ENCODE results near the gene IL3RA. TPM values are rescaled to one million over a fixed set of nuclear protein-coding genes. Genes with fewer than 3 reads are reported as not detected.

Gene IL3RA
- total RNA-seq, 1 experiment from 2014 or later: 0.27 TPM

DNA sequence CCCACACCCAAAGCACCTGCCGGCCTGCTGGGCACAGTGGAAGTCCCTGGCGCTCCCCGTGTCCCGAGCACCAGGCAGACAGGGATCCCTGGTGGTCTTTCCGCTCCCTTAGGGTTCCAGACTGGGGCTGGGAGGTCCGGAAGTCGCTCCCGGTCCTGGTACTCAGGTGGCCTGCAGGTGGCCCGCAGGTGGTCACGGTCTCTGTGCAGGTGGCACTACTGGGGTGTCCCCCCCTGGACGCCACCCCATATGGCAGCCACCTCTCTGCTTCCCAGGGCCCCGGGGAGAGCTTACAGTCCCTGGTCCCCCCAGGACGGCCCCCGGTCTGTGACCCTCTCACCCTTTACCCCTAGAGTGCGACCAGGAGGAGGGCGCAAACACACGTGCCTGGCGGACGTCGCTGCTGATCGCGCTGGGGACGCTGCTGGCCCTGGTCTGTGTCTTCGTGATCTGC lies 41.7 kb downstream of the IL3RA start:
- no peak for DNase-seq (ENCODE audit: extremely low read depth, low read depth)

DNA sequence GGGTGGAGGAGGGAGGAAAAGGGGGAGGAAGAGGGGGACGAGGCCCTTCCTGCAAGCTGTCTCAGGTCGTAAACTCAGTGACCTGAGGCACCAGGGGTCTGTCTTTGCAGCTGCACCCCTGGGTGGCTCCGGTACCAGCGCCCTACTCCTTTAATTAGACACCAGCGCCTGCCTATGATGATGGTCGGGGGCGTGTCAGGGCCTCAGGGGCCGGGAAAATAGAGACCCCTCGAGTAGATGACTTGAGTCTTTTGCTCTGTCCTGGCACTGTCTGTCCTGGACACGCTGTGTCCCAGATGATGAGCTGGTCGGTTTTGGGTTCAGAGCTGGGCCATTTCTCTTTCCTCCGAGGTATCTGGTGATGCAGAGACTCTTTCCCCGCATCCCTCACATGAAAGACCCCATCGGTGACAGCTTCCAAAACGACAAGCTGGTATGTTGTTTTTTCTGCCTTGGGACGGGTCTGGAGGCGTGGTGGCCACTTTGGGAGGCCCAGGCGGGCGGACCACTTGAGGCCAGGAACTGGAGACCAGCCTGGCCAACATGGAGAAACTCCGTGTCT lies 44.2 kb downstream of the IL3RA start:
- no peak for DNase-seq (ENCODE audit: extremely low read depth, low read depth)

DNA sequence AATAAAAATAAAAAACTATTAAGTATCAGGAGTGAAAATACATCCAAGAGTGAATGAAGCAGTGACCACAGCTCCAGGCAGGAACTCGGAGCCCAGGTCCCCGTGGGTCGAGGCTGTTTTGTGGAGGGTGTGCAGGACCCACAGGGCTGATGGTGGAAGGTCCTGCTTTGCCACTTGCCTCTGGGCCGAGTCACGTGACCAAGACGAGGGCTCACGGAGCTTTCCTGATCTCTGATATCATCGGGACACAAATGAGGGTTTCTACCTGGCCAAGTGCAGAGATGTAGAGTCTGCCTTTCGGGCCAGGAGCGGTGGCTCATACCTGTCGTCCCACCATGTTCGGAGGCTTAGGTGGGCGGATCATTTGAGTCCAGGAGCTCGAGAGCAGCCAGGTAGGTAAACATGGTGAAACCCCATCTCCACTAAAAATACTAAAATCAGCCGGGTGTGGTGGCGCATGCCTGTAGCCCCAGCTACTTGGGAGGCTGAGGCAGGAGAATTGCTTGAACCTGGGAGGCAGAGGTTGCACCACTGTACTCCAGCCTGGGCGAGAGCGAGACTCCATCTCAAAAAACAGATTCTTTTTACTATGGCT lies 48.2 kb downstream of the IL3RA start:
- no peak for DNase-seq (ENCODE audit: extremely low read depth, low read depth)

DNA sequence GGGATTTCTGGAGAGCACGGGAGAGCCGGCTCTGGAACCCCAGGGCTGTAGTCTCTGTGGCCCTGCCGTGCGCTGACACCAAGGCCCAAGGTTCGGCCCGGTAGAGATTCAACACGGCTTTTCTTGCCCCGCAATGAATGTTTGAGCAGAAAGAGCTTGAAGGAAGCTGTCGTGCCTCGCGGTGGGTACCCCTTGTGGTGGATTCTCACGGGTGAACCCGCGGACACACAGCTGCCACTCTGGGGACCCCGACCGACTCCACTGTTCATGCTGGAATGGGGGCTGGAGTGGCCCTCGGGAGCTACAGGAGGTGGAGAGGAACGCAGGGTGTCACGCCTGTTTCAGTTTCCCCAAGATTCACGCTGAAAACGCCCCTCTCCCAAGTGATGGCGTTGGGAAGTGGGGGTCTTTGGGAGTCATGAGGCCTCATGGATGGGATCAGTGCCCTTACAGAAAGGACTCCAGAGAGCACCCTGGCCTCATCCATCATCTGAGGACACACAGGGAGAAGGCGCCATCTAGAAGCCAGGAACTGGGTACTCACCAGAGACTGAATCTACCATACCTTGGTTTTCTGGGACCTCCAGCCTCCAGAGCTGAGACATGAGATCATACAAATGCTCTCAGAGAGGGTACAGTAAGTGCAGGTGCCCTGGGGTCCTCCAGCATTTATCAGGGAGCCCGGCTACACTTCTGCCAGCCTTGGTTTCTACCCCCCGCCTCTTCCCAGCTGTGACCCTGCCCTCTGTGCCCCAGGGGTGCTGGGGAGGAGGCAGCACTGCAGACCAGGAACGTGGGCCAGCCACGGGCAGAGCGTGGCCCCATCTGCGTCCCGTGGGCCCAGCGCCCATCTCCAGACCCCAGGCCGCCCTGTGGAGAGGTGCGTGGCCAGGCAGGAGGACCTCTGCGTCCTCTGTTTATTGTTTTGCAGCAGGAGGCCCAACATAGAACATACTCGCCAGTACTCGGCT lies 49.0 kb downstream of the IL3RA start:
- DNase-seq (ENCODE audit: extremely low read depth, low read depth): no peak

DNA sequence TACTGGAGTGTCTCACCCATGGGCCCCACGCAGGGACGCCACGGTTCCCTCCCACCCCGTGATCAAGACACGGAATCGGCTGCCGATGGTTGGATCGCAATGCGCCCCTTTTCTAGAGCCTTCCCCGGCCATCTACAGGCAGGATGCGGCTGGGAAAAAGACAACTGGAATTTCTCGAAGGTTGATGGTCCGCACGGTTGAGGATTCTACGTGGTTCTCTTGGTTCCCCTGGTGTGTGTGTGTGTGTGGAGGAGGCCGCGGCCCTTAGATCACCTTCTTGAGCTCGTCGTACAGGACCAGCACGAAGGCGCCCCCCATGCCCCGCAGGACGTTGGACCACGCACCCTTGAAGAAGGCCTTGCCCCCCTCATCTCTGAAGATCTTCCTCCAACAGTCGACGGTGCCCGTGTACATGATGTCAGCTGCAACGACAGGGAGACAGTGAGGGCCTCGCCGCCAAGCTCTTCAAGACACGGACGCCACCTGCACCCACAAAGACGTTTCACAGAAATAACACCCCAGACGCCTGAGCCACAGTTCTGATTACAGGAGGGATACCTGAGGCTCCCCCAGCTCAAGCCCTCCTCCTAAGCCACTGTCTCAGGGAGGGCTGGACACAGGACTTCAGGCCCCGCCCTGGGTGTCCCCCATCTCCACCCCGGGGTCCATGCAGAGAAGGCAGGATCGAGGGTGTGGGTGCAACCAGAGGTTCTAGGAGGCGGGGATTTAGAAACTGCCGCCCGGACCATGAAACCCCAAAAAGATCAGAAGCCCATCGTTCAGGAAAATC lies 49.9 kb downstream of the IL3RA start:
- DNase-seq (ENCODE audit: extremely low read depth, low read depth): no peak

DNA sequence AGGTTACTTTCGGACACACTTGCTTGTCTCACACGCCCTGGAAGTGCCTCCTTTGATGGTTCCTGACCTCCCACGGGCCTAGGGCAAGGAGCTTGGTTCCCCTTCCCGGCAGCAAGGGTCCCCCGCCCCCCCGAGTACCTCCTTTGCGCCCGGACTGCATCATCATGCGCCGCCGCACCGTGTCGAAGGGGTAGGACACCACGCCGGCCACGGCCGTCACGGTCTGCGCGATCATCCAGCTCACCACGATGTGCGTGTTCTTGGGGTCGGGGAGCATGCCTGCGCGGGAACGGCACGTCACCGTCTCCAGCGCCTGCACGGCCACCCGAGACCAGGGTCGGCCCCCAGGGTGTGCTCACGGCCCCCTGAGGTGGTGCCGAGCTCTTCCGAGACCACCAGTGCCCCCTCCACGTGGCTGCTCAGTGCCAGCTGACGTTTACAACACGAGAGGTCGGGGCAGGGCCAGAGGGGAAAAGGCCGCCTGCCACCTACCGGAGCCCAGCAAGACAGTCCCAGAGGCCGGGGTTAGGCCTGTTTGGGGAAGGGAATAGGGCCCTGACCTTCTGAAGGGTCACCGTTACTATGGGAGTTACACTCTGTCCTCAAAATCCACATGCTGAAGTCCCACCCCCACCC lies 50.7 kb downstream of the IL3RA start:
- DNase-seq (ENCODE audit: extremely low read depth, low read depth): no peak

DNA sequence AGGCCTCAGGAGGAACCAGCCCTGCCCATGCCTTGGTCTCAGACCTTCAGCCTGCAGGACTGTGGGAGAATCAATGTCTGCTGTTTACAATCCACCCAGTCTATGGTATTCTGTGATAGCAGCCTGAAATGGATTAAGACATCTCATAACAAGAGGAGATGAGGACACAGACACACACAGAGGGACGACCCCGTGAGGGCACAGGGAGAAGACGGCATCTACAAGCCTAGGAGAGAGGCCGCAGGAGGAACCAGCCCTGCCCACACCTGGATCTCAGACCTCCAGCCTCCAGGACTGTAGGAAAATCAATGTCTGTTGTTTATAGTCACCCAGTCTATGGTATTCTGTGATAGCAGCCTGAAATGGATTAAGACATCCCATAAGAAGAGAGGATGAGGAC lies 52.1 kb downstream of the IL3RA start:
- no peak for DNase-seq (ENCODE audit: extremely low read depth, low read depth)

DNA sequence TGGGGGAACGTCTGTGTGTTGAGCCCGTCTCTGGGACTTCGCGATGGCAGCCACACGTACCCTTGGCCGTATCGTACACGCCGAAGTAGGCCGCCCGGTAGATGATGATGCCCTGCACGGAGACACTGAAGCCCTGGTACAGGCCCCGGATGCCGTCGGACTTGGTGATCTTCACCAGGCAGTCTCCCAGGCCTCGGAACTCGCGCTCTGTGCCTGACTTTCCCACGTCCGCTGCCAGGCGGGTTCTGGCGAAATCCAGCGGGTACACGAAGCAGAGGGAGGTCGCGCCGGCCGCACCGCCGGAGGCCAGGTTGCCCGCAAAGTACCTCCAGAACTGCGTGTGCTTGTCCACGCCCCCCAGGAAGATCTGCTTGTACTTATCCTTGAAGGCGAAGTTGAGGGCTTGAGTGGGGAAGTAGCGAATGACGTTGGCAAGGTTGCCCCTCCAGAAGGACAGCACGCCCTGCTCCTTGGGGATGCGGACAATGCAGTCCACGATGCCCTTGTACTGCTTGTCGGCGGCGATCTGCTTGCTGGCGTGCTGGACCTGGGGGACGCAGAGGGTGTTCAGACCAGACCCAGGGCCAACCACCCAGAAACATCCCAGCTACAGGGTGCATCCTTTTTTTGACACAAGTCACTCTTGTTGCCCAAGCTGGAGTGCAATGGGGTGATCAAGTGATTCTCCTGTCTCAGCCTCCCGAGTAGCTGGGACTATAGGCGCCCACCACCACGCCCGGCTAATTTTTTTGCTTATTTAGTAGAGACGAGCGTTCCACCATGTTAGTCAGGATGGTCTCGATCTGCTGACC lies 52.8 kb downstream of the IL3RA start:
- no peak for DNase-seq (ENCODE audit: extremely low read depth, low read depth)

DNA sequence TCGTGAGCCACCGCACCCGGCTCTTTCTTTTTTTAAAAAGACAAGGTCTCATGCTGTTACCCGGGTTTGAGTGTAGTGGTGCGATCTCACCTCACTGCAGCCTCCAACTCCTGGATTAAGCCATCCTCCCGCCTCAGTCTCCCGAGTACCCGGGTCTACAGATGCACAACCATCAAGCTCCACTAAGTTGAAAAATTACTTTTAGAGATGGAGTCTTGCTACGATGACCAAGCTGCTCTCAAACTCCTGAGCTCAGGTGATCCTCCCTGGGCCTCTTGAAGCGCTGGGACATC lies 53.4 kb downstream of the IL3RA start:
- no peak for DNase-seq (ENCODE audit: extremely low read depth, low read depth)

DNA sequence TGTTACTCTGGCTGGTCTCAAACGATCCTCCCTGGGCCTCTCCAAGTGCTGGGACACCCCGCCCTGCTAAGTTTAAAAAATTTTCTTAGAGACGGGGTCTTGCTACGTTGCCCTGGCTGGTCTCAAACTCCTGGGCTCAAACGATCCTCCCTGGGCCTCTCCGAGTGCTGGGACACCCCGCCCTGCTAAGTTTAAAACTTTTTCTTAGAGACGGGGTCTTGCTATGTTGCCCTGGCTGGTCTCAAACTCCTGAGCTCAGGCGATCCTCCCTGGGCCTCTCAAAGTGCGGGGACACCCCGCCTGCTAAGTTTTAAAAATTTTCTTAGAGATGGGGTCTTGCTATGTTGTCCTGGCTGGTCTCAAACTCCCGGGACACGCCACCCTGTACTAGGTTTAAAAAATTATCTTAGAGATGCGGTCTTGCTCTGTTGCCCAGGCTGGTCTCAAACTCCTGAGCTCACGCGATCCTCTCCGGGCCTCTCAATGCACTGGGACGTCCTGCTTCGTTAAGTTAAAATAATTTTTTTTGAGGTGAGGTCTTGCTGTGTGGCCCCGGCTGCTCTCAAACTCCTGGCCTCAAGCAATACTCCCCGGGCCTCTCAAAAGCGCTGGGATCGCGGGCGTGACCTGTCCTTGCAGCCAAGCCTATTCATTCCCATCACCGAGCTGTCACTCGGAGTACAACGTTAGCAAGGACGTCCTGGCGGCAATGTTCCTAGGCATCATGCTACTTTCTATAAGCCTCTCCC lies 54.2 kb downstream of the IL3RA start:
- DNase-seq (ENCODE audit: extremely low read depth, low read depth): no peak

DNA sequence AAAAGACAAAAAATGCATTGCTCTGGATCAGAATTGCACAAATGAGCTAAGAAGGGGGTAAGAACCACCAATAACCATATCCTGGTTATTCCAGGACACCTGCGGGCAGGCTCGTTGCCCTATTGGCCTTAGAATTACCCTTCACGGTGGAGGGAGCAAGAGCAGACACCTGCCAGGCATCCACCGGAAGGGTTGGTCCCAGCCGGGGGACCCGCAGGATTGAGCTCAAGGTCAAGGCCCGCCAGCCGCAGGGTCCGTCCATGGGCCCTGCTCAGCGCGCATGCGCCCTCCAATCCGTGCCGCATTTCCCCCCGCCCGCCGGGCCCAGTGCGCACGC lies 54.8 kb downstream of the IL3RA start:
- peak; percentile 88 for DNase-seq (ENCODE audit: extremely low read depth, low read depth)

DNA sequence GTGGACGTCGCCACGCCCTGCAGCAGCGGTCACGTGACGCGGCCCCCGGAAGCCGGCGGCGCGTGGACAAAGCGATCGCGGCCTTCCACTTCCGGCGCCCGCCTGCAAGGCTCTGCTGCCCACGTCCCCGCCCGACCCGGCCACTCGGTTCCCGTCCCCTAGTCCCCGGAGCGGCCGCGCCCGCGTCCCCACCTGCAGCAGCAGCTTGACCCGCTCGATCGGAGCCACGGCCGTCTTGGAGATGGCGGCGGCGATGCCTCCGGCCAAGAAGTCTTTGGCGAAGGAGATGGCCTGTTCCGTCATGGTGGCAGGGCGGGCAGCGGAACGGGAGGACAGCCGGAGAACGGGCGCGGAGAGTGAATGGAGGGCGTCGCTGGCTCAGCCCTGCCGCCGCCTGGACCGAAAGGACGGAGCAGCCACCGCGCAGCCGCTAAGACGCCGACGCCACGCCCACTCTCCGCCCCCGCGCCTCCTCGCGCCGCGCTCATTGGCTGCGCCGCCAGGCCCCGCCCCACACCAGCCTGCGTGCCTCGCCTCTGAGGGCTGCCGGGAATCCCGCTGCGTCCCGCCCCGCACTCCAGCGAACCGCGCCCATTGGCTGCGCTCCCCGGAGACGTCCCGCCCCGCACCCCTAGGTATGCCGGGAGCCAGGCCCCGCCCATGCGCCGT lies 55.3 kb downstream of the IL3RA start, which contains the start of gene SLC25A6:
TSS of gene SLC25A6 (minus strand) at position 407 of the 669 bp plus-strand sequence. CDS start at position 303, 104 bp downstream.
- DNase-seq (ENCODE audit: extremely low read depth, low read depth): peak; percentile 99

DNA sequence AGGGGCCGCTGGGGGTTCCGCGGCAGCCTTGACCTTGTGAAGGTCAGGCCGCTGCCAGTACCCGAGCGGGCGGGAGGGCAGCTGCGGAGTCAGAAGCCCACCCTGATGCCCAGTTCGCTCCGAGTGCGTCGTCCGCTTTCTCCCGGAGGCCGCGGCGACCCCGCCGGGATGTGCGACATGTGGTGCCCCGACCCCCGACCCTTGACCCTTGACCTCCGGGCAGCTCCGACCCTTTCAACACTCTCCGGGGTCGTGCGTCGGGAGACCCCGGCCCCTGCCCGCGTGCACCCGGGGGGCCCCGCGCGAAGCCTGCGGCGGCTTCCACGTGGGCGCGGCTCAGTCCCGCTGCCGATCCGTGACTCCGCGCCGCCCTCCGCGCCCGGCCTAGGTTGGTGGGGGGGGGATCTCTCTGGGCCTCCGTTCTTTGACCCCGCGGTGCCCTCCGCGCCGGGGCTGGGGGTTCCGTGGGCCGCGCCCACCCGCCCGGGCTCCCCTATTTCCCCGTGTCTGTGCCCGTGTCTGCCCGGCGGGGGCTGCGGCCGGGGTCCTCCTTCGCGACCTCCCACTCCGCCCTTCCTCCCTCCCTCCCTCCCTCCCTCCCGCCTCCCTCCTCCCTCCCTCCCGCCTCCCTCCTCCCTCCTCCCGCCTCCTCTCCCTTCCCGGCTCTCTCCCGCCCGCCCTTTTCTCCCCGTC lies 55.9 kb downstream of the IL3RA start:
- DNase-seq (ENCODE audit: extremely low read depth, low read depth): peak; percentile 74

DNA sequence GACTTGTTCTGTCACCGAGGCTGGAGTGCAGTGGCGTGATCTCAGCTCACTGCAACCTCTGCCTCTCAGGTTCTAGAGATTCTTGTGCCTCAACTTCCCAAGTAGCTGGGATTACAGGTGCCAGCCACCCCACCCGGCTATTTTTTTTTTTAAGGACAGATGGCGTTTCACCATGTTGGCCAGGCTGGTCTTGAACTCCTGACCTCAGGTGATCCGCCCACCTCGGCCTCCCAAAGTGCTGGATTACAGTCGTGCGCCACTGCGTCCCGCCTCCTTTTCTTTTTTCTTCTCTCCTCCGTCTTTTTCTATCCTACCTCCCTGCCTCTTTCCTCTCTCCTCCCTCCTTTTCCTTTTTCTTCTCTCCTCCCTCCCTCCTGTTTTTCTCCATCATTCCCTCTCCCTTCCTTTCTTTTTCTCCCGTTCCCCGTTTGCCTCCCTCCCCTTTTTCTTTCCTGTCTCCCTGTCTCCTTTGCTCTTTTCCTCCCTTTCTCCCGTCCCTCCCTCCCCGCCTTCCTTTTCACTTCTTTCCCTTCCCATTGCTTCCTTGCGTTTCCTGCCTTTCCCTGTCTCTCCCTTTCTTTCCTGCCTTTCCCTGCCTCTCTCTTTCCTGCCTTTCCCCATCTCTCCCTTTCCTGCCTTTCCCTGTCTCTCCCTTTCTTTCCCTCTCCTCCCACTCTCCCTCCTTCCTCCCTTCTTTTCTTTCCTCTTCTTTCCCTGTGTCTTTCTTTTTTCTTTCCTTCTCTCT lies 57.5 kb downstream of the IL3RA start:
- no peak for DNase-seq (ENCODE audit: extremely low read depth, low read depth)

DNA sequence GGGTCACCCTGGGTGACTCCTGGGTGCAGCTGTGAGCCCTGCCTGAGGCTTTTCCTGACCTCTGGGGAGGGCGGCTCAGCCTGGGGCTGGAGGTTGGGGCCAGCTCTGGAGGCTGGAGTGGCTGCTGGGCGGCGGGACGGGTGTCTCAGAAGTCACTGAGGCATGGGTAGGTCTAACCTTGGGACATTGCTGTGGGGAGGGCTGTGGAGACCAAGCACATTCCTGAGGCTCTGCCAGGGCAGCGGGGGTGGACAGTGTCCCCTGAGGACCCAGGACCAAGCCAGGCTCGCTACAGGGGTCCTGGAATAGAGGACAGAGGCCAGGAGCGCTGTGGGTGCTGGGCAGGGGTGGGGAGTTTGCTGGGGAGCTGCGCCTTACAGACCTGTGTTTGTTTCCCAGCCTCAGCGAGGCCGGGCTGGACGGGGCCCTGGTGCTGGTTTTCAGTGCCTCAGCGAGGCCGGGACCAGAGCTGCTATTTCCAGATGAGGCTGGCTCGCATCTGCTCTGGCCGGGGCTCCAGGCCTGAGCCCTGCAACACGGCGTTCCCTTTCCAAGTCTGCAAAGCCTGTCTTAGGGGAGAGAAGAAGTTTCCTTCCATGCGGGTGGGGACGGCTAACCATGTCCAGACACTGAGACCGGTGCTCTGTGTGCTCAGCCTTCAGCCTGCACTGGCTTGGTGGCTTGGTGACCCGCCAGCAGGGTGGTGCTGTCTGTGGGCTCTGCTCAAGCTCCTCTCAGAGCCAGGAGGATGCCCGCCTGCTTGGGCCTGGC lies 58.3 kb downstream of the IL3RA start:
- DNase-seq (ENCODE audit: extremely low read depth, low read depth): no peak

DNA sequence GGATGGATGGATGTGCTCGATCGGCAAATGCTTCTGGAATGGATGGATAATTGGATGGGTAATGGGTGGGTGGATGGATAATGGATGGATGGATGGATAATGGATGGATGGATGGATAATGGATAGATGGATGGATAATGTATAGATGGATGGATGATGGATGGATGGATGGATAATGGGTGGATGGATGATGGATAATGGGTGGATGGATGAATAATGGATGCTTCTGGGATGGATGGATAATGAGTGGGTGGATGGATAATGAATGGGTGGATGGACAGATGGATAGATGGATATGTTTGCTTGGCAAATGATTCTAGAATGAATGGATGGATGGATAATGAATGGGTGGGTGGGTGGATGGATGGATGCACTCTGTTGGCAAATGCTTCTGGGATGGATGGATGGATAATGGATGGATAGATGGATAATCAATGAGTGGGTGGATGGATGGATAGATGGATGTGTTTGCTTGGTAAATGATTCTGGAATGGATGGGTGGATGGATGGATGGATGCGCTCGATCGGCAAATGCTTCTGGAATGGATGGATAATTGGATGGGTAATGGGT lies 59.1 kb downstream of the IL3RA start:
- no peak for DNase-seq (ENCODE audit: extremely low read depth, low read depth)
